ENCODE data around the gene VHLL. TPM values are rescaled to one million over a fixed set of nuclear protein-coding genes. Genes with fewer than 3 reads are reported as not detected.

Gene VHLL
- total RNA-seq, 1 experiment from 2014 or later = not detected

GRCh38 chr1:156310962-156311361 is 11.9 kb upstream of the VHLL start:
- H3K27me3 Mint-ChIP-seq (ENCODE audit: low read depth) = no peaks in the 10 kb centered on the region
- peaks cover 82% of the 10 kb centered on the region for H3K36me3 Mint-ChIP-seq
- ChIA-PET CTCF (no interaction called here), POLR2A (interaction anchor here (1.7 kb wide), 1 partner anchor 28 kb away, joined by 5 read pairs; the partner anchor contains the start of gene SMG5)
- H3K4me3 Mint-ChIP-seq = no peak overlapping the region
- H3K27ac Mint-ChIP-seq = no peak overlapping the region
- ATAC-seq = no peak
- no peaks in the 10 kb centered on the region for H3K9me3 Mint-ChIP-seq
- no peaks in the 10 kb centered on the region for H3K4me1 Mint-ChIP-seq
- TF ChIP-seq TCF7 (CRISPR knock-in tag; IDR thresholded peaks at IDR 0.05; ENCODE audit: low read depth) = no peak
- no peak for TF ChIP-seq SMAD3 (CRISPR knock-in tag; IDR thresholded peaks at IDR 0.05; ENCODE audit: borderline replicate concordance)
- TF ChIP-seq ZNF532 (CRISPR knock-in tag; IDR thresholded peaks at IDR 0.05; ENCODE audit: borderline replicate concordance) = no peak
- no peak for TF ChIP-seq MXD4 (CRISPR knock-in tag; IDR thresholded peaks at IDR 0.05; ENCODE audit: borderline replicate concordance)
- no peak for DNase-seq (ENCODE audit: low spot score)

- DNase-seq (ENCODE audit: low spot score) (no peak), ATAC-seq (no peak)
- ChIA-PET POLR2A (interaction anchor here (0.8 kb wide), 1 partner anchor 26 kb away, joined by 3 read pairs; no protein-coding TSS in a partner anchor), CTCF (no interaction called here)
- Mint-ChIP-seq H3K27ac (no peak overlapping the region), H3K4me1 (no peaks in the 10 kb centered on the region), H3K4me3 (no peak overlapping the region), H3K9me3 (no peaks in the 10 kb centered on the region), H3K27me3 (ENCODE audit: low read depth) (no peaks in the 10 kb centered on the region), H3K36me3 (peaks cover 59% of the 10 kb centered on the region)
- TF ChIP-seq JUN (CRISPR knock-in tag; IDR thresholded peaks at IDR 0.05) (no peak), ZNF281 (CRISPR knock-in tag; IDR thresholded peaks at IDR 0.05) (no peak), ZSCAN18 (CRISPR knock-in tag; IDR thresholded peaks at IDR 0.05) (no peak), FOXJ3 (CRISPR knock-in tag; IDR thresholded peaks at IDR 0.05; ENCODE audit: borderline replicate concordance) (no peak), GTF2I (CRISPR knock-in tag; conservative IDR thresholded peaks at IDR 0.05) (no peak), HMGA2 (CRISPR knock-in tag; IDR thresholded peaks at IDR 0.05) (no peak), FOXP4 (CRISPR knock-in tag; IDR thresholded peaks at IDR 0.05) (no peak), SMAD3 (CRISPR knock-in tag; IDR thresholded peaks at IDR 0.05; ENCODE audit: borderline replicate concordance) (no peak), E2F4 (CRISPR knock-in tag; IDR thresholded peaks at IDR 0.05; ENCODE audit: borderline replicate concordance, low read depth) (no peak), SP1 (CRISPR knock-in tag; conservative IDR thresholded peaks at IDR 0.05) (no peak), EMX1 (CRISPR knock-in tag; IDR thresholded peaks at IDR 0.05) (no peak), MXD4 (CRISPR knock-in tag; IDR thresholded peaks at IDR 0.05; ENCODE audit: borderline replicate concordance) (no peak)
These were observed 9.0 kb upstream of the VHLL start for GRCh38 chr1:156308078-156308477.

Data from WTC11 (cell line).